Osteocyte (in vitro differentiated cells): ENCODE measurements around the gene CHD6. TPM values are rescaled to one million over a fixed set of nuclear protein-coding genes. Genes with fewer than 3 reads are reported as not detected.

Experiments
- DNase-seq: peaks from one replicate; pipeline ENCODE4 v3.0.0; 2021; ENCODE audit warnings: mixed read lengths; ENCODE audit not compliant: unreplicated experiment; ENCODE audit errors: extremely low spot score
- H3K27ac Mint-ChIP-seq: one replicate; pipeline ENCODE4 v1.8.0; 2021; ENCODE audit warnings: mild to moderate bottlenecking, mixed read lengths; ENCODE audit not compliant: unreplicated experiment
- H3K27me3 Mint-ChIP-seq: one replicate; pipeline ENCODE4 v1.8.0; 2021; ENCODE audit warnings: mixed read lengths; ENCODE audit not compliant: unreplicated experiment
- H3K36me3 Mint-ChIP-seq: one replicate; pipeline ENCODE4 v1.8.0; 2021; ENCODE audit warnings: mixed read lengths; ENCODE audit not compliant: unreplicated experiment
- H3K4me1 Mint-ChIP-seq: one replicate; pipeline ENCODE4 v1.8.0; 2021; ENCODE audit warnings: mixed read lengths; ENCODE audit not compliant: unreplicated experiment
- H3K4me3 Mint-ChIP-seq: one replicate; pipeline ENCODE4 v1.8.0; 2021; ENCODE audit warnings: mild to moderate bottlenecking, moderate library complexity, mixed read lengths; ENCODE audit not compliant: unreplicated experiment
- H3K9me3 Mint-ChIP-seq: one replicate; pipeline ENCODE4 v1.8.0; 2021; ENCODE audit warnings: mixed read lengths; ENCODE audit not compliant: unreplicated experiment
- CTCF ChIP-seq: fragments of 200-600 bp; sonication (generic); IDR thresholded peaks from 2 replicates; pipeline ENCODE4 v1.5.0; 2021; ENCODE audit warnings: antibody characterized with exemption, mild to moderate bottlenecking, moderate library complexity
- total RNA-seq: library from RNA; stranded (reverse); gene quantifications from 2 replicates; pipeline ENCODE4 v1.2.1, GENCODE V29; 2021

The CHD6 gene
- total RNA-seq, 1 donor from 2014 or later, result 51.4 TPM

DNA sequence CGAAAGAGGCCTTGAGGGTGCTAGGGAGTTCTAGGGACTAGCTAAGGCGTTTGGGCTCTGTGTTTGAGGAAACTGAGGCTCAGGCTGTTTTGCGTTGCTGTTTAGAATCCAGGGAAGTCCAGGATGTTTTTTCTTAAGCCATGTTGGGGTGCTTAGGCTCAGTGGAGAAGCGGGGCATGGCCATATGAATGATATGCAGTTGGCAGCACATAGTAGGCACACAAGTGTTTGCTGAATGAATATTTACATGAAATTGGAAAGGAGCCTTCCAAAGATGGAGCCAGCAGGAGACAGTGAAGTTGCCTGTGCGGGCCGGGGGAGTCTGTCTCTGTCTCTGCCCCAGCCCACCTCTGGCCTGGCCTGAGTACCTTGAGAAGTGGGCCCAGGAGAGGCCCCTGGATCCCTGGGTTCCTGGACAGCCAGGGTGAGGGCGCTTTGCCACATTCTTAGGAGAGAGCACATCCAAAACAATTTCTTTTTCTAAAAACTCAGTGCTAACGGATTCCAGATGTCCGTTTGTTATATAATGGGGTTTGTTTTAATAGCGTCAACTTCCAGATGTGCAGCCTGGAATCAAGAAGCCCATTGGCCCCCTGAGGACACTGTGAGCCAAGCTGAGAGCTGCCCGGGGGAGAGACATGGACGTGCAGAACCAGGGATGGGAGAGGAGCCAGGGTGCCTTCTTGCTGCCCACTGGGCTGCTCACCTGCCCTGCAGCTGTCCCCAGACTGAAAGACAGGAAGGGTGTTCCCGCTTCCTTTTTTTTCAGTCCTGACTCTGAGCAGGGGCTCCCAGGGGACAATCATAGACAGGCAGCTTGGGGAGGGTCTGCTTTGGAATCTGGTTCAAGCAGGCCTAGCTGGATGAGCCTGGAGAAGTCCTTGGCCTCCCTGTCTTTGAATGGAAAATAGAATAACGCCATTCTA, 231.4 kb downstream of the CHD6 start:
- Mint-ChIP-seq H3K4me3 (no peak overlapping the region), H3K36me3 (no peaks in the 10 kb centered on the region), H3K27me3 (no peaks in the 10 kb centered on the region), H3K9me3 (no peaks in the 10 kb centered on the region), H3K4me1 (peaks cover 27% of the 10 kb centered on the region), H3K27ac (no peak overlapping the region)
- no peak for TF ChIP-seq CTCF
- DNase-seq, result no peak

DNA sequence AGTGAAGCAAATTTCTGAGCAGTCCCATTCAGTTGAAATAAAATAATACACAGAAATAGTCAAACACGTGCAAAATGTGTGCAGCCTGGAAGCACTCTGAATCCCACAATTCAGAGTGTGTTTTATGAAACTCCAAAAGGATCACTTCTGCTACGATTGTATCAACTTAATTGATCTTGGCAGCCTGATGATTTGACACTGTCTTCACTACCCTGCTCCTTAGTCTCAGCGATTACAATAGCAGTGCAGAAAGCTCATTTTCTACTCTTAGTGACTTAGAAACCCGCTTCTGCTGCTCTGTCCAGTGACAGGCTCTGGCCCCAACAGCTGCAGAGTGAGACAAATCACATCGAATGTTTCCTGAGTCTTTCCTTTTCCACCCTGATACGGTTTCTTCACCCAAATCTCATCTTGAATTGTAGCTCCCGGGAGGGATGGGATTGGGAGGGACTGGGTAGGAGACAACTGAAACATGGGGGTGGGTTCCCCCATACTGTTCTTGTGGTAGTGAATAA, 235.3 kb downstream of the CHD6 start:
- no peak overlapping the region for H3K4me3 Mint-ChIP-seq
- no peak for DNase-seq
- H3K27ac Mint-ChIP-seq, result no peak overlapping the region
- TF ChIP-seq CTCF, result no peak
- H3K4me1 Mint-ChIP-seq, result peaks cover 20% of the 10 kb centered on the region
- peaks cover 23% of the 10 kb centered on the region for H3K27me3 Mint-ChIP-seq
- no peaks in the 10 kb centered on the region for H3K36me3 Mint-ChIP-seq
- no peaks in the 10 kb centered on the region for H3K9me3 Mint-ChIP-seq

- DNase-seq, result no peak
- H3K4me3 Mint-ChIP-seq, result no peak overlapping the region
- H3K9me3 Mint-ChIP-seq, result no peaks in the 10 kb centered on the region
- no peaks in the 10 kb centered on the region for H3K36me3 Mint-ChIP-seq
- H3K27ac Mint-ChIP-seq, result no peak overlapping the region
- H3K4me1 Mint-ChIP-seq, result peaks cover 2% of the 10 kb centered on the region
- peaks cover 39% of the 10 kb centered on the region for H3K27me3 Mint-ChIP-seq
- TF ChIP-seq CTCF, result no peak
These were observed 237.5 kb downstream of the CHD6 start for GRCh38 chr20:41380551-41381193.

DNA sequence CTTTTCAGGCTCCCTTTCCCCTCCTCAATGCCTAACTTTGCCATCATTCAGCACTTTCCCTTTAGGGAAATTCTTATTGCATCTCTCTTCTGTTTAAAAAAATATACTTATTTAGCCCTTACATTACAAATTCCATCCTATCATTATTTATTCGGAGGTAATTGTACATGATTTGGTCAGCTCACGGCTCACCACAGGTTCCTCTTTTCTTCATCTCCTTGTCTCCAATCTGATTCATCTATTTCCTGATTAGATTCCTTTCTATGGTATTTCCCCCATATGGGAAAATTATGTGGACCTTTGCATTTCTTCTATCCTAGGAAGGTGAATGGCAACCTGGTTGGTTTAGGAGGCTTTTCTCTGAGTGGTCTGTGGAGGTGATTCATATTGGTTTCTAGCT, 238.6 kb downstream of the CHD6 start:
- Mint-ChIP-seq H3K27me3 (peaks cover 39% of the 10 kb centered on the region), H3K4me3 (no peak overlapping the region), H3K9me3 (no peaks in the 10 kb centered on the region), H3K27ac (no peak overlapping the region), H3K4me1 (peaks cover 2% of the 10 kb centered on the region), H3K36me3 (no peaks in the 10 kb centered on the region)
- TF ChIP-seq CTCF, result no peak
- DNase-seq, result no peak

- H3K4me1 Mint-ChIP-seq, result peaks cover 14% of the 10 kb centered on the region
- H3K9me3 Mint-ChIP-seq, result no peaks in the 10 kb centered on the region
- no peak for DNase-seq
- TF ChIP-seq CTCF, result no peak
- H3K4me3 Mint-ChIP-seq, result no peak overlapping the region
- no peak overlapping the region for H3K27ac Mint-ChIP-seq
- H3K27me3 Mint-ChIP-seq, result peaks cover 46% of the 10 kb centered on the region
- H3K36me3 Mint-ChIP-seq, result no peaks in the 10 kb centered on the region
These were observed 240.9 kb downstream of the CHD6 start for GRCh38 chr20:41377275-41377674.
